Measurements from ENCODE around the gene TCF4.

Gene TCF4

DNA sequence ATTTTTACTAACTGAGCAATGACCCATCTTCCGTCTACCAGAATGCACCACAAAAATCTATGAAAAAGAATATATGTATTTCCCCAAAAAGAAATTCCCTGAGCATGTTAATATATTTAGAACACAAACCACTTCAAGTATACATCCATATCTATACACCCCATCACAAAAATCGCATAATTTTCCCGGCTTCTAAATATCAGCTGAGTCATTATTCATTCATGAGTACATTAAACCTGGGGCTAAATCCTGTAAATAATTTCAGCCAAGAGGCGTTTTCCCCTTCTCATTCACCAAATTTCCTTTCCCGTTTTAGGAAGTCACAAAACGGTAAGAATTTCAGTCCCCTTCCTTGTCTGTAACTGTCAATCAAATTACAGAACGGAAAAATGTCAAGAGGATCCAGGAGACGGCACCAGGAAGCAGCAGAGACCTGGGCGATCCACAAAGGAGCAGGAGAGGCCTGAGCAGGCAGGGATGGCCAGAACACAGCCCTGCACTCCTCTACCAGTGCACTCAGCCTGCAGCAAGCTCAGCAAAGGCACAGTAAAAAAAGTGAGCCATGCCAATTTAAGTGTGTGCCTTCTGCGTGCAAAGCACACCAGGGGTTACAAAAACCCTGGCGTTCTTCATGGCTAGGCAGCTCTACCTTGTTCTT lies 300.7 kb downstream of the TCF4 start:
- Histone ChIP-seq H3K9me3 (ENCODE audit: control insufficient read depth, insufficient read depth, low read depth, low read length) (no peaks in the 10 kb centered on the region), H3K36me3 (ENCODE audit: control insufficient read depth in 2 of 2, insufficient read depth in 1 of 2, low read length in 2 of 2) (no peaks in the 10 kb centered on the region; a peak in 1 of 3 replicates), H3K27ac (ENCODE audit: extremely low read depth, low read depth, low read length) (no peak overlapping the region), H3K4me3 (ENCODE audit: low read depth, low read length) (no peak overlapping the region), H3K4me1 (ENCODE audit: control insufficient read depth, insufficient read depth, low read length) (peaks cover 2% of the 10 kb centered on the region; the same call in 1 of the 2 replicates)
- TF ChIP-seq ZNF214 (tag by site-specific recombination; IDR thresholded peaks at IDR 0.05; ENCODE audit: borderline replicate concordance) (no peak), ZNF510 (tag by site-specific recombination; IDR thresholded peaks at IDR 0.05; ENCODE audit: insufficient replicate concordance) (no peak)
- TF ChIP-seq, protein P1, sequence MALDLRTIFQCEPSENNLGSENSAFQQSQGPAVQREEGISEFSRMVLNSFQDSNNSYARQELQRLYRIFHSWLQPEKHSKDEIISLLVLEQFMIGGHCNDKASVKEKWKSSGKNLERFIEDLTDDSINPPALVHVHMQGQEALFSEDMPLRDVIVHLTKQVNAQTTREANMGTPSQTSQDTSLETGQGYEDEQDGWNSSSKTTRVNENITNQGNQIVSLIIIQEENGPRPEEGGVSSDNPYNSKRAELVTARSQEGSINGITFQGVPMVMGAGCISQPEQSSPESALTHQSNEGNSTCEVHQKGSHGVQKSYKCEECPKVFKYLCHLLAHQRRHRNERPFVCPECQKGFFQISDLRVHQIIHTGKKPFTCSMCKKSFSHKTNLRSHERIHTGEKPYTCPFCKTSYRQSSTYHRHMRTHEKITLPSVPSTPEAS (tag by site-specific recombination; IDR thresholded peaks at IDR 0.05), result 0 out of 2 replicates have a peak, but pooled peaks have one; percentile 8
- ChIA-PET POLR2A (no interaction called here), CTCF (interaction anchor here (0.6 to 2.0 kb wide), 3 partner anchors 13 to 54 kb away, joined by 3 to 5 read pairs (median 4); no protein-coding TSS in a partner anchor)

DNA sequence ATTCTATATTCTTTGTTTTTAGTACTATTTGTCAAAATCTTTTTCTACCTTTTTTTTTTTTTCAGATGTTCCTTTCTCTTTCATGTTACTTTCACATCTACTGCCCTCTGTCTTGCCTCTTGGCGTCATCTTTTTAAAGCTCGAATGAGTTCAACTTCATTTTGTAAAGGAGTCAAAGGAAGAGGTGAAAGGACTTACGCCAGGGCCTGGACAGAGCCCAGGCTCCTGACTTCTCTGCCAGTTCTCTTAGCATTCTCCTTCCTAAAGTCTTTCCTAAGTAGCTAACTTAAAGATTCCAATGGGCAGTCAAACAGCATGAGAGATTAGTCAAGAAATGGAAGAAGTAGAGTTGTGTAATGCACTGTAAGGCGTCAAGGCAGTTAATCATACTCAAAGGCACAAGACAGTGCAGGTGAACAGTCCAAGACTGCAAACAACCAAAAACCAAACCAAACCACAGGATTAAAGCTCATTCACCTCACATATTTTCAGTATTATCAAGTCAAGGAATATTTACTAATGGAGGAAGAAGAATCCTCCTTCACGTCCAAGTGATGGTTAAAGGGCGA lies 301.7 kb downstream of the TCF4 start:
- Histone ChIP-seq H3K4me3 (ENCODE audit: low read depth, low read length) (no peak overlapping the region), H3K4me1 (ENCODE audit: control insufficient read depth, insufficient read depth, low read length) (peaks cover 2% of the 10 kb centered on the region; the same call in 1 of the 2 replicates), H3K36me3 (ENCODE audit: control insufficient read depth in 2 of 2, insufficient read depth in 1 of 2, low read length in 2 of 2) (no peaks in the 10 kb centered on the region; a peak in 1 of 3 replicates), H3K9me3 (ENCODE audit: control insufficient read depth, insufficient read depth, low read depth, low read length) (no peaks in the 10 kb centered on the region), H3K27ac (ENCODE audit: extremely low read depth, low read depth, low read length) (no peak overlapping the region)
- POLR2A ChIA-PET, result no interaction called here
- CTCF ChIA-PET, result interaction anchor here (0.6 to 2.0 kb wide), 3 partner anchors 12 to 41 kb away, joined by 4 to 5 read pairs (median 4); no protein-coding TSS in a partner anchor
- no peak for TF ChIP-seq ZNF785 (tag by site-specific recombination; IDR thresholded peaks at IDR 0.05)
- no peak for TF ChIP-seq SETDB1 (IDR thresholded peaks at IDR 0.05; ENCODE audit: insufficient read length, low read length)
- TF ChIP-seq, protein P2, sequence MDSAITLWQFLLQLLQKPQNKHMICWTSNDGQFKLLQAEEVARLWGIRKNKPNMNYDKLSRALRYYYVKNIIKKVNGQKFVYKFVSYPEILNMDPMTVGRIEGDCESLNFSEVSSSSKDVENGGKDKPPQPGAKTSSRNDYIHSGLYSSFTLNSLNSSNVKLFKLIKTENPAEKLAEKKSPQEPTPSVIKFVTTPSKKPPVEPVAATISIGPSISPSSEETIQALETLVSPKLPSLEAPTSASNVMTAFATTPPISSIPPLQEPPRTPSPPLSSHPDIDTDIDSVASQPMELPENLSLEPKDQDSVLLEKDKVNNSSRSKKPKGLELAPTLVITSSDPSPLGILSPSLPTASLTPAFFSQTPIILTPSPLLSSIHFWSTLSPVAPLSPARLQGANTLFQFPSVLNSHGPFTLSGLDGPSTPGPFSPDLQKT (IDR thresholded peaks at IDR 0.05; ENCODE audit: borderline replicate concordance, low read depth, low read length), result no peak
- no peak for TF ChIP-seq ZFHX2 (tag by site-specific recombination; conservative IDR thresholded peaks at IDR 0.05)
- no peak for TF ChIP-seq MYNN (tag by site-specific recombination; IDR thresholded peaks at IDR 0.05; ENCODE audit: borderline replicate concordance)
- no peak for TF ChIP-seq ZNF501 (tag by site-specific recombination; IDR thresholded peaks at IDR 0.05)

DNA sequence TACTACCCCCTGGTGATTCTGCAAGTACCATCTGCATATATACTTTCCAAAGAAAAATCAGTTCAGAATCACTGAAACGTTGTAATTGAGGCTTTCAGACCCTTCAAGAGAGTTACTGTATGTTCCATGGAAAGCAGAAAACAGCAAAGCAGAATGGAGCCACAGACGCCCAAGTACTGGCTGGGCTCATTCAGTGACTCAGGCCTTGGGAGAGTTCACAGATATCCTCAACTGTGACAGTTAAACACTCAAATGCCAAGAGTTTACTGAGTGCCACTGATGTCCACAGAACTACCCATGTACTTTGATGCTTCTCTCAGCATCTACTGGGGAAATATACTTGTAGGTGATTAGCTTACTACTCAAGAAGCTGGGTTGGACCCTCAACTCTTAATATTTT lies 303.4 kb downstream of the TCF4 start:
- H3K4me3 ChIP-seq (ENCODE audit: low read depth, low read length), result no peak overlapping the region
- ChIA-PET CTCF (interaction anchor here (0.6 kb wide), 1 partner anchor 49 kb away, joined by 3 read pairs; no protein-coding TSS in a partner anchor), POLR2A (no interaction called here)
- TF ChIP-seq ZNF211 (tag by site-specific recombination; IDR thresholded peaks at IDR 0.05; ENCODE audit: low read depth) (no peak), ZBTB1 (tag by site-specific recombination; IDR thresholded peaks at IDR 0.05) (no peak), GLI4 (tag by site-specific recombination; IDR thresholded peaks at IDR 0.05) (no peak), ZIC2 (tag by site-specific recombination; IDR thresholded peaks at IDR 0.05) (no peak), ZNF571 (tag by site-specific recombination; IDR thresholded peaks at IDR 0.05) (no peak)
- TF ChIP-seq, protein P3, sequence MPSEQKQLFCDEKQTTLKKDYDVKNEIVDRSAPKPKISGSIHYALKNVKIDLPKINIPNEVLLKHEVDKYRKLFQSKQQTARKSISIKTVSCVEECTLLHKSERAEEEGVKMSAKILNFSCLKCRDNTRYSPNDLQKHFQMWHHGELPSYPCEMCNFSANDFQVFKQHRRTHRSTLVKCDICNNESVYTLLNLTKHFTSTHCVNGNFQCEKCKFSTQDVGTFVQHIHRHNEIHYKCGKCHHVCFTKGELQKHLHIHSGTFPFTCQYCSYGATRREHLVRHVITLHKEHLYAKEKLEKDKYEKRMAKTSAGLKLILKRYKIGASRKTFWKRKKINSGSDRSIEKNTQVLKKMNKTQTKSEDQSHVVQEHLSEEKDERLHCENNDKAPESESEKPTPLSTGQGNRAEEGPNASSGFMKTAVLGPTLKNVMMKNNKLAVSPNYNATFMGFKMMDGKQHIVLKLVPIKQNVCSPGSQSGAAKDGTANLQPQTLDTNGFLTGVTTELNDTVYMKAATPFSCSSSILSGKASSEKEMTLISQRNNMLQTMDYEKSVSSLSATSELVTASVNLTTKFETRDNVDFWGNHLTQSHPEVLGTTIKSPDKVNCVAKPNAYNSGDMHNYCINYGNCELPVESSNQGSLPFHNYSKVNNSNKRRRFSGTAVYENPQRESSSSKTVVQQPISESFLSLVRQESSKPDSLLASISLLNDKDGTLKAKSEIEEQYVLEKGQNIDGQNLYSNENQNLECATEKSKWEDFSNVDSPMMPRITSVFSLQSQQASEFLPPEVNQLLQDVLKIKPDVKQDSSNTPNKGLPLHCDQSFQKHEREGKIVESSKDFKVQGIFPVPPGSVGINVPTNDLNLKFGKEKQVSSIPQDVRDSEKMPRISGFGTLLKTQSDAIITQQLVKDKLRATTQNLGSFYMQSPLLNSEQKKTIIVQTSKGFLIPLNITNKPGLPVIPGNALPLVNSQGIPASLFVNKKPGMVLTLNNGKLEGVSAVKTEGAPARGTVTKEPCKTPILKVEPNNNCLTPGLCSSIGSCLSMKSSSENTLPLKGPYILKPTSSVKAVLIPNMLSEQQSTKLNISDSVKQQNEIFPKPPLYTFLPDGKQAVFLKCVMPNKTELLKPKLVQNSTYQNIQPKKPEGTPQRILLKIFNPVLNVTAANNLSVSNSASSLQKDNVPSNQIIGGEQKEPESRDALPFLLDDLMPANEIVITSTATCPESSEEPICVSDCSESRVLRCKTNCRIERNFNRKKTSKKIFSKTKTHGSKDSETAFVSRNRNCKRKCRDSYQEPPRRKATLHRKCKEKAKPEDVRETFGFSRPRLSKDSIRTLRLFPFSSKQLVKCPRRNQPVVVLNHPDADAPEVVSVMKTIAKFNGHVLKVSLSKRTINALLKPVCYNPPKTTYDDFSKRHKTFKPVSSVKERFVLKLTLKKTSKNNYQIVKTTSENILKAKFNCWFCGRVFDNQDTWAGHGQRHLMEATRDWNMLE (tag by site-specific recombination; conservative IDR thresholded peaks at IDR 0.05; ENCODE audit: low read depth), result no peak
- TF ChIP-seq, protein P4, sequence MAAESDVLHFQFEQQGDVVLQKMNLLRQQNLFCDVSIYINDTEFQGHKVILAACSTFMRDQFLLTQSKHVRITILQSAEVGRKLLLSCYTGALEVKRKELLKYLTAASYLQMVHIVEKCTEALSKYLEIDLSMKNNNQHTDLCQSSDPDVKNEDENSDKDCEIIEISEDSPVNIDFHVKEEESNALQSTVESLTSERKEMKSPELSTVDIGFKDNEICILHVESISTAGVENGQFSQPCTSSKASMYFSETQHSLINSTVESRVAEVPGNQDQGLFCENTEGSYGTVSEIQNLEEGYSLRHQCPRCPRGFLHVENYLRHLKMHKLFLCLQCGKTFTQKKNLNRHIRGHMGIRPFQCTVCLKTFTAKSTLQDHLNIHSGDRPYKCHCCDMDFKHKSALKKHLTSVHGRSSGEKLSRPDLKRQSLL (tag by site-specific recombination; IDR thresholded peaks at IDR 0.05), result no peak
- H3K9me3 ChIP-seq (ENCODE audit: control insufficient read depth, insufficient read depth, low read depth, low read length), result no peaks in the 10 kb centered on the region
- H3K36me3 ChIP-seq (ENCODE audit: control insufficient read depth in 2 of 2, insufficient read depth in 1 of 2, low read length in 2 of 2), result no peaks in the 10 kb centered on the region; a peak in 1 of 3 replicates
- no peak overlapping the region for H3K27ac ChIP-seq (ENCODE audit: extremely low read depth, low read depth, low read length)
- H3K4me1 ChIP-seq (ENCODE audit: control insufficient read depth, insufficient read depth, low read length), result peaks cover 12% of the 10 kb centered on the region; the same call in 1 of the 2 replicates
